Diencephalon (tissue), 1 donor: ENCODE measurements around the gene PFKP. TPM values are rescaled to one million over a fixed set of nuclear protein-coding genes. Genes with fewer than 3 reads are reported as not detected.

ENCODE experiments used
- total RNA-seq: library from RNA; depleted of rRNA; stranded (reverse); fragments of >200 nt; gene quantifications from one replicate; pipeline ENCODE4 v1.2.3, GENCODE V29; 2014

PFKP gene
- total RNA-seq: 130 TPM

DNA sequence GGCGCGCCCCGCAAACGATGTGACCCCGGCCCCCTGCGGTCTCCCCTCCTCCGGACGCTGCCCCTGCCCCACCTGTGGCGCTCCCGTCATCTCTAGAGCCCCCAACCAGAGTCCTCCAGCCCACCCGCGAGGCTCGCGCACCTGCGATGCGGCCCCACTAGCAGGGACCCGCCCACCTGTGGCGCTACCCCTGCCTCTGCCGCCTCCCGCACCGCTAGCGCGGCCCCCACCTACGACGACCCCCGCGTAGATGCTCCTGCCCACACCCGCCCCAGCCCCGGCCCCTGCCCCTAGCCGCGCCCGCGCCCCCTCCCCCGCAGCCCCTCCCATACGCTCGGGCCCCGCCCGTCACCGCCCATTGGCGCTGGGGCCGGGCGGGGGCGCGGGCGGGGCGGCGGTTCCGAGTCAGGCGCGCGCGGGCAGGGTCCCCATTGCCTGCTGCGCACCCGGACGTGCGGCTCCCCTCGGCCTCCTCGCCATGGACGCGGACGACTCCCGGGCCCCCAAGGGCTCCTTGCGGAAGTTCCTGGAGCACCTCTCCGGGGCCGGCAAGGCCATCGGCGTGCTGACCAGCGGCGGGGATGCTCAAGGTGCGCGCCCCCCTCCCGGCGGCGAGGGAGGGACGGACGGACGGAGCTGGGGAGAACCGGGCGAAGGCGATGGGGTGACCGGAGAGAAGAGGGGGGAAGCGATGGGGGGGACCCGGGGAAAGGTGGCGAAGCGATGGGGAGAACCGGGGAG is at the start of gene PFKP:
TSS of gene PFKP (plus strand) at position 431 of the 741 bp plus-strand sequence. CDS start at position 479, 48 bp downstream.

DNA sequence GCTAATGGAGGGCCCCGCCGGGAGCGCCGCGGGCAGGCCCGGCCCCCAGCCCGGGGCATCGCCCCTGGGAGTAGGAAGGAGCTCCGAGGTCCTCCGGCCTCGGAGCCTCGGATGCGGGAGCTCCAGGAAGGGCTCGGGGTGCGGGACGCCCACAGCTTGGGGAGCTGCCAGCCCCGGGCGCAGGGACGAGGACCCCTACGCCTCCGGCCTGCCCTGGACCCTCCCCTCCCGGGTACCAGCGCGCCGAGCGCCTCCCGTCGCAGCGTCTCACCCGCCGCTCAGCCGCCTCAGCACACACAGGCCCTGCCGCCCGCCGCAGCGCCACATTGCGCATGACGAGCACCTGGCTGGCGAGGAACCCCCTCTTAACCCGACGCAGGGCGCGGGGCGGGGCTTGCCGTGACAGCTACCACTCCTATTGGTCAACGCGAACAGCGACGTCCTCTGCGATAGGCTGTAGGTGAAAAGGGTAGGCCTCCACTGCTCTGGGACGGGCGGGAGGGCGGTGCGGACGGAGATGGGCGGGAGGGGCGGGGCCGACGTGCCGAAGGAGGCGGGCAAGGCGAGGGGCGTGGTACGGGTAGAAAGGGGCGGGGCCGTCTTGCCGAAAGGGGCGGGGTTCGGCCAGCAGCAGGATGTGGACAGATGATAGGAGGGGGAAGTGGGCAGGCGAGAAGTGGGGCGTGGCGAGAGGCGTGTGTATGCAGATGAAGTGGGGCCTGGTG is 105.3 kb downstream of the PFKP start, which contains the start of gene PITRM1:
TSS of gene PITRM1 (minus strand) at position 337 of the 725 bp plus-strand sequence. CDS start at position 327, 10 bp downstream.

Other genes with a start within 250 kb of the PFKP start
- 63.7 TPM for gene PITRM1, start 105.2 kb downstream of the PFKP start, total RNA-seq